T-helper 1 cell treated with Interleukin-12 subunit alpha and Interleukin-12 subunit beta and Interleukin-4 antibody, amounts not matched to agents 30 ng/mL and 1 ng/mL, for 36 hours (primary cell): ENCODE data around the gene ANTXR2. TPM values are rescaled to one million over a fixed set of nuclear protein-coding genes. Genes with fewer than 3 reads are reported as not detected.
"Not testable (repeated sequence)": the region's sequence is repeated elsewhere in the genome, so short reads cannot be mapped to it uniquely, and the experiment has no call there.

Source experiments
- intact Hi-C: fragments of 100-400 bp; cut with micrococcal nuclease; formaldehyde crosslinking; loops from one replicate; pipeline ENCODE4 v1.15.1; 2024
- total RNA-seq: library from RNA; stranded (reverse); gene quantifications from 2 replicates; pipeline ENCODE4 v1.2.3, GENCODE V29; 2022

ANTXR2 gene
- 102 and 107 TPM in 2 replicates for total RNA-seq

DNA sequence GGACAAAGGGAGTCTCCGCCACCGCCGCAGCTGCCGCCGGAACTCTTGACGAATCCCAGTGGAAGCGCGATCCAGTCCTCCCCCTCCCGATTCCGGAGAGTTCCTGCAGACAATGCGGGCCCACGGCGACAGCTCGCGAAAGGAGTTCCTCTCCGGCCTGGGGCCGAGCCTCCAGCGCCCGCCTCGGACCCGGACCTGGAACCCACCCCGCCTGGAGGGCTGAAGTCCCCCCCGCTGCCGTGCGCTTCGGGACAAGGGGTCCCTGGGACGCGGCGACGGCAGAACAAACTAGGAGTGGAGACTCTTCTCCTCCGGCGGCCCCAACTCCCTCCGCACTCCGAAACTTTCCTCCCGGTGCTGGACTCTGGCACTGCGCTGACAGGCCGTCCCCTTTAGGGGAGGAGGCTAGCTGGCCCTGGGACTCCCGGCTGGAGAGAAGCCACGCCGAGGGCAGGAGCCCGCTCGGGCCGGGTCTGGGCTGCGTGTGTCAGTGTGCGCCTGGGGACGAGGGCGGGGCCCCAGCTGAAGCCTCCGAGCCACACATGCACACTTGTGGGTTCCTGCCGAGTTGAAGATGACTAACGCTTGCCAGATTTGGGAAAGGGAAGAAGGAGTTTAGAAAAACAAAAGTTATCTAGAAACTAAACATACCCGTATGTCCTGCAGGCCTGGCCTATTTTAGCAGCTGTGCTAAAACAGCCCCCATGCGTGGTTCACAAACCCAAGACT is at the start of gene ANTXR2:
Gene ANTXR2, minus strand, starts transcription at position 486 of the 729 bp plus-strand sequence. CDS start 669 bp downstream, outside the sequence.
- intact Hi-C loops: loop anchor here (1.0 to 5.0 kb wide), 11 partner anchors 15 to 1296 kb away; partner anchors contain the start of gene BMP2K

DNA sequence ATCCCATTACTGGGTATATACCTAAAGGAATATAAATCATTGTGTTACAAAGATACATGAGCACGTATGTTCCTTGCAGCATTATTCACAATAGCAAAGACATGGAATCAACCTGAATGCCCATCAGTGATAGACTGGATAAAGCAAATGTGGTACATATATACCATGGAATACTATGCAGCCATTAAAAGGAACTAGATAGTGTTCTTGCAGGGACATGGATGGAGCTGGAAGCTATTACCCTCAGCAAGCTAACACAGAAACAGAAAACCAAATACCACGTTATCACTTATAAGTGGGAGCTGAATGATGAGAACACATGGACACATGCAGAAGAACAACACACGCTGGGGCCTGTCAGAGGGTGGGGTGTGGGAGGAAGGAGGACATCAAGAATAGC is 48.8 kb upstream of the ANTXR2 start:
- intact Hi-C loops: not testable (repeated sequence)

DNA sequence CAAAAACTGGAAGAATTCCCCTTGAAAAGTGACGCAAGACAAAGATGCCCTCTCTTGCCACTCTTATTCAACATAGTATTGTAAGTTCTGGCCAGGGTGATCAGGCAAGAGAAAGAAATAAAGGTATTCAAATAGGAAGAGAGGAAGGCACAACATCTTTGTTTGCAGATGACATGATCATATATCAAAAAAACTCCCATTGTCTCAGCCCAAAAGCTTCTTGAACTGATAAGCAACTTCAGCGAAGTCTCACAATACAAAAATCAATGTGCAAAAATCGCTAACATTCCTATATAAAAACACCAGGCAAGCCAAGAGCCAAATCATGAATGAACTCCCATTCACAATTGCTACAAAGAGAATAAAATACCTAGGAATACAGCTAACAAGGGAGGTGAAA is 46.6 kb upstream of the ANTXR2 start:
- intact Hi-C loops: not testable (repeated sequence)

DNA sequence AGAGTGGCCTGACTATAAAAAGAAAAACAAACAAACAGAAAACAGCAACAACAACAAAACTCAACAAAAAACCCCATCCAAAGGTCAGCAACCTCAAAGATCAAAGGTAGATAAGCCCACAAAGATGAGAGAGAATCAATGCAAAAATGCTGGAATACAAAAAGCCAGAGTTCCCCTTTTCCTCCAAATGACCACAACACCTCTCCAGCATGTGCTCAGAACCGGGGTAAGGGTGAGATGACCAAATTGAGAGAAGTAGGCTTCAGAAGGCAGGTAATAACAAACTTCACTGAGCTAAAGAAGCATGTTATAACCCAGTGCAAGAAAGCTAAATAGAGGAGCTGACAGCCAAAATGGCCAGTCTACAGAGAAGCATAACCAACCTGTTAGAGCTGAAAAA is 43.5 kb upstream of the ANTXR2 start:
- intact Hi-C loops: no loop called here

DNA sequence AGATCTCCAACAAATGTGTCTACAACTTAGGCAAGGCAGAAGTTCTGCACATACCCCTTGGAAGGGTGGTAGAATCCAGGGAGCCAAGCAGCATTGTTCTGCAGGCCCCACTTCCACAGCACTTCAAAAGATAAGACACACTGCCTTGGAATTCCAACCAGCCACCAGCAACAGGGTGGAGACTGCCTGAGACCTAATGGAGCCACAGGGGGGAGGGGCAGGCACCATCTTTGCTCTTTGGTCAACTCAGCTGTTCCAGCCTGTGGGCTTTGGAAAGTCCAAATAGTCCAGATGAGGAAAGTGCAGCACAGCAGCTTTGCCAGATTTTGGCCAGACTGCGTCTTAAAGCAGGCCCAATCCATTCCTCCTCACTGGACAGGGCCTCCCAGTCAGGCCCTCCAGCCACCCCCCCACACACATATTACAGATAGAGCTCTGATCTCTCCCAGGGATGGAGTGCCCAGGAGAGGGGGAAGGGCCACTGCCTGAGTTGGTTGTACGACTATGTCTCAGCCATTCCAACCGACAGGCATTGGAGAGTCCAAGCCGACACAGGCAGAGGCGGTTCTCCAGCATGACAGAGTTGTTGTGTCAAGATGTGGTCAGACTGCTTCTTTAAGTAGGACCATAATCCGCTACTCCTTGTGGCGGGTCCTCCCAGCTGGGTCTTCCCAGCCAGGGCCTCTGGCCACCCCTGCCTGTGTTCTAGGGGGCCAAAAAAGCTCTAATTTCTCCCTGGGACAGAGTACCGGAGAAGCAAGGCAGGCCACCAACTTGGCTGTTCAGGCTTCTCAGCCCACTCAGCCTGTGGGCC is 42.5 kb upstream of the ANTXR2 start:
- intact Hi-C loops: no loop called here

DNA sequence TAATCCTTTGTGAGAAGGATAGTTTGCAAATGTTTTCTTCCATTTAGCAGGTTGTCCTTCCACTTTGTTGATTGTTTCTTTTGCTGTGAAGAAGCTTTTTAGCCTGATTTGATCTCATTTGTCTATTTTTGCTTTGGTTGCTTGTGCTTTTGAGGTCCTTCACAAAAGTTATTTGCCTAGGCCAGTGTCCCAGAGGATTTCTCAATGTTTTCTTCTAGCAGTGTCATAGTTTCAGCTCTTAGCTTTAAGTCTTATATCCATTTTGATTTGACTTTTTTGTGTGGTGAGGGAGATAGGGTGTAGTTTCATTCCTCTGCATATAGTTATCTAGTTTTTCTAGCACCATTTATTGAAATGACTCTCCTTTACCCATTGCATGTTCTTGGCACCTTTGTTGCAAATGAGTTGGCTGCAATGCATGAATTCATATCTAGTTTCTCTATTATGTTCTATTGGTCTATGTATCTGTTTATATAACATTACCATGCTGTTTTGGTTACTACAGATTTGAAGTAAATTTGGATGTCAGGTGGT is 41.8 kb upstream of the ANTXR2 start:
- intact Hi-C loops: no loop called here

DNA sequence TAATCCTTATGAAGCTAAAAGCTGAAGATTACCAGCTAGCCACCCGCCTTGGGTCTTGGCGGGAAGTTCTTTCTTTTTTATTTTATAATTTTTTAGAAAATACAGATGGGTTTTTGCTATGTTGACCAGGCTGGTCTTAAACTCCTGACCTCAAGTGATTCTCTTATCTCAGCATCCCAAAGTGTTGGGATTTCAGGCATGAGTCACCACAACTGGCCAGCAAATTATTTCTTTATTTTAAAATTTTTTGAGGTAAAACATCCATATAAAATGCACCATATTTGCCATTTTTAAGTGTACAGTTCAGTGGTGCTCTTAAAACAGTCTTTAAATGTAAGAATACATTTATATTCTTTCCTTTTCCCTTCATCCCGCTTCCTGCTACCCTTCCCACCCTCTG is 40.6 kb upstream of the ANTXR2 start:
- intact Hi-C loops: no loop called here

DNA sequence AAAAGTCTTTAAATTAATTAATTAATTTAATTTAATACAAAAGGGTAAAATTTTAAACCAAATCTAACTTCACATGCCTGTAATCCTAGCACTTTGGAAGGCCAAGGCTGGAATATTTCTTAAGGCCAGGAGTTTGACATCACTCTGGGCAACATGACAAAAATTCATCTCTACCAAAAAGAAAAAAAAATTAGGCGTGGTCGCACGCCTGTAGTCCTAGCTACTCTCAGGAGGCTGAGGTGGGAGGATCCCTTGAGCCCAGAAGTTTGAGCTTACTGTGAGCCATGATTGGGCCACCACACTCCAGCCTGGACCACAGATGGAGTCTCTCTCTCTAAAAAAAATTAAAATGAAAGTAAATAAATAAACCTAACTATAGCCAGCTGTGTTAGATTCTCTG is 39.2 kb upstream of the ANTXR2 start:
- intact Hi-C loops: no loop called here

DNA sequence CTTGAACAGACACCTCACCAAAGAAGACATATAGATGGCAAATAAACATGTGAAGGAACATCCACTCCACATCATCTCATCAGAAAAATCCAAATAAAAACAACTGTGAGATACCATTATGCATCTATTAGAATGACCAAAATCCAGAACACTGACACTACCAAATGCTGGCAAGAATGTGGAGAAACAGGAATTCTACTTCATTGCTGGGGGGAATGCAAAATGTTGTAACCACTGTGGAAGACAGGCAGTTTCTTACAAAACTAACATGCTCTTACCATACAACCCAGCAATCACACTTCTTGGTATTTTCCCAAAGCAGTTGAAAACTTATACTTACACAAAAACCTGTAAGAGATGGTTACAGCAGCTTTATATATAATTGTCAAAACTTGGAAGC is 38.2 kb upstream of the ANTXR2 start:
- intact Hi-C loops: no loop called here

DNA sequence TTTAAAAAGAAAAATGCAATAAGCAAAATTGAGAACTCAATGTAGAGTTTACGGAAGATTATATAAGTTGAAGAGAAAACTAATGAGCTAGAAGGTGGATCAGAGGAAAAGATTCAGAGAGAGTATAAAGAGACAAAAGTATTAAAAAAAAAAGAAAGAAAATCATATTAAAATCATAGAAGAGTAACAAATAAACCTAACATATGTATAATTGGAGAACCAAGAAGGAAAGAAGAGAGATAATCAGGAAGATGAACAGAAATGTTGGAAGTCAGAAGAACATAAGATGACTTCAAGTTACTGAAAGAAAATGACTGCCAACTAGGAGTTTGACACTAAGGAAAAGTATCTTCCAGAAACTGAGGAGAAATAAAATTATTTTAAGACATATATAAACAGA is 34.3 kb upstream of the ANTXR2 start:
- intact Hi-C loops: no loop called here

DNA sequence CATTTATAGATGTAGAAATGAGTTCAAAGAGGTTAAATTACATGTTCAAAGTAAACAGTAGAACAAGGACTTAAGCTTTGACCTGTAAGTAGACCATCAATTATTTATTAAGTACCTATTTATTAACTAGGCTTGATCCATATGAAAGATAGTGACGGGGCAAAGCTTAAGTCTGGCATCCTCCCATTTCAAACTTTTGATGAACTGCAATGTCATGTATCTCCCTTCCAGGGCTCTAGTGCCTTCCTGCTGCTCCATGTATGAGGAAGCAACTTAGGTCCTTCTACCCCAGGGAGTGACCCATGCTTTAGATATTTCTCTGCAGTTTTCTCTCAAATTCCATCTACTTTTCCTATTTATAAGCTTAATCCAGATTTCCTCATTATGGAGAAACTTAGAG is 31.9 kb upstream of the ANTXR2 start:
- intact Hi-C loops: no loop called here

DNA sequence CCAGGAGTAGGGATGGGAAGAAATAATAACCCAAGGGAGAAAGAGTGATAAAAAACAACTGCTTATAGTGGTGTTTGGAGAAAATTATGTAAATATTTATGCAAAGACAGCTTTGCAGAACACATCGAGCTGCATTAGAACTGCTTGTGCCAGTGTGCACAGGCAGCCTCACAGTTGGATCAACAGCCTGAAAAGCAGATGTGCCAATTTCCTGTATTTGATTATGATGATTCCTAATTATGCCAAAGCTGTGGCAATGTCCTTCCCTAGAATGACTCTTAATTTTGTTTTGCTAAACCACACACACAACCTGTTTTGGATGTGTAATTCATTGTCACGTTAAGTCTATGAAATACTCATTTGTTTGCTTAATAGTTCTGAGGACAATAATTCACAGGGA is 30.6 kb upstream of the ANTXR2 start:
- intact Hi-C loops: no loop called here

DNA sequence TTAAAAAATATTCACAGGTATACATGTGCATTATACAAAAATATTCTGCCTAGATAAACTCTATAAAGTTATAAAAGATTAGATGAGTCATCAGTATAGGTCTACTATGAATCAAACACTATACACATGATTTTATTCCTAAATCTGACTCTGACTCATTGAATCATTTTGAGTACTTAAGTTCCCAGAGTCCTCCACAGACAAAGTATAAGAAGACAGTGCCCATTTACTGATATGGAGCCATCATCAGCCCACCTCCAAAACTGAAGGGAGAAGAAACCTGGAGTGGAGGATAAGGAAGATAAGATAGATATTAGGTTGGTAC is 28.7 kb upstream of the ANTXR2 start:
- intact Hi-C loops: no loop called here

DNA sequence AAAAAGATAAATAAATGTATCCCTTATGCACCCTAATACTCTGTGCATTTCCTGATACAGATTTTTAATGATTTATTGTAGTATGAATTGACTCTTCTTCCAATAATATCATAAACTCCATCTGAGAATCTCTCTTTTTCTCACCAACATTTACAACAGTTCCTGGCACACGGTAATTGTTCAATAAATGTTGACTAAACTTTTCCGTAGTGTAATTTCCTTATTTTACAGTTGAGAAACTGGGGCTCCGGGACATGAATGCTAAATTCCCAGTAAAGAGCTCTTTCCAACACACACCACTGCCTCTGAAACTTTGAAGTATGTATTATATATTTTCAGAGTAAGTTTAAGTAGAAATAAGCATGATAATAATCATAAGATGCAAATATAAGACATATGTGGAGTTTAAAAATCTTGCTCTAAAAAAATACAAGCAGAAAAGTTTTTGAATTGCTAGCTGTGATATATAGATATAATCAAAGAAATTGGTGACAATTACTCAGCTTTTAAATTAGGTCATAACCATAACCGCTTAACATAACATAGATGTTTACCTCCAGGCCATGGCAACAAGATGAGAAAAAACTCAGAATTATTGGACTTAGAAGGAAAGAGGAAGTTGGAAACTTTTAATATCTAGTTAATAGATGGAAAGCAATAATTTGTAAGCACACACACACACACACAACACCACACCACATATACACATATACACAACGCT is 28.2 kb upstream of the ANTXR2 start:
- intact Hi-C loops: no loop called here

DNA sequence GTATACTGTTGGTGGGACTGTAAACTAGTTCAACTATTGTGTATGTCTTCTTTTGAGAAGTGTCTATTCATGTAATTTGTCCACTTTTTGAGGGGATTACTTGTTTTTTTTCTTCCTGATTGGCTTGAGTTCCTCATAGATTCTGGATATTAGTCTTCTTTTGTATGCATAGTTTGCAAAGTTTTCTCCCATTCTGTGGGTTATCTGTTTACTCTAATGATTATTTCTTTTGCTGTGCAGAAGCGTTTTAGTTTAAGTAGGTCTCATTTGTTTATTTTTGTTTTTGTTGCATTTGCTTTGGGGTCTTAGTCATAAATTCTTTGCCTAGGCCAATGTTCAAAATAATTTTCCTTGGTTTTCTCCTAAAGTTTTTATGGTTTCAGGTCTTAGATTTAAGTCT is 26.6 kb upstream of the ANTXR2 start:
- intact Hi-C loops: no loop called here

DNA sequence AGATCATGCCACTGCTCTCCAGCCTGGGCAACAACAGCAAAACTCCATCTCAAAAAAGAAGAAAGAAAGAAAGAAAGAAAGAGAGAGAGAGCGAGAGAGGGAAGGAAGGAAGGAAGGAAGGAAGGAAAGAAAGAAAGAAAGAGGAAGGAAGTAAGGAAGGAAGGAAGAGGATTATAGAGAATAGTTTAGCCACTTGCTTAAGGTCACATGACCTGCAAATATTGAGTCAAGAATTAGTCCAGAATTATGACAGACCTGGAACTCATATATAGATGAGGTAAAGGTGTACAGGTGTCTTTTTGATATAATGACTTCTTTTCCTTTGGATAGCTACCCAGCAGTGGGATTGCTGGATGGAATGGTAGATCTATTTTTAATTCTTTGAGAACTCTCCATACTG is 25.6 kb upstream of the ANTXR2 start:
- intact Hi-C loops: no loop called here

DNA sequence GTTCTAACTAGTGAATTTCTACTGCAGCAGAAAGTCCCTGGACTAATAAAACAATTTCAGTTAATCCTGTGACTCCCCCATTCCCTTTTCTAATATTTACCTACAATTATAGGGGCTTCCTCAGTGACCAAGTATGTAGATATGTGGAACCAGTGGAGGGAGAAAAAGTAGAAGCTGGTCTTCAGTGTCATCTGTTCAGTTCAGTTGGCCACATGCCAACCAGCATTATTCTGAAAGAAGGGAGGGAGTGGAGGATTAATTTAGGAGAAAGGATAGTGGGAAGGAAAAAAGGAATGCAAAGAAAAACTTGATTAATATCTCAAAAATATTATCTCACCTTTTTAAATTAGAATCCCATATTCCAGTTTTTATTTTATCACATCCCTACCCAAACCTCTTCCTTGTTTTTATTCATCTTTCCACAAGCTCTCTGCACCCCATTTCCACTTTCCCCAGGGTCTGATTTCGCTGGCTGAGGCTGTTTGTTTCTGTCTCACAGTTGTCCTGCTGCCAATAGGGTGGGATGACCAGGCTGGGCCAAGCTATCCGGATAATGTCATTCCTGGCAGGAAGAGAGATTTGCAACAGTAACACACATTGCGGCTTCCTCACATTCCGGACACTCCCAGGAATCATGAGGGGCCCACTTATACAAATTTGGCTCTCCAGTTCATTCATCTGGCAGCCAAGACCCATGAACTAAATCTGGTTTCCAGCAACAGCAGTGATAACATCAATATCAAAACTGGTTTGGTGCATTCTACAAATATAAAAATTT is 24.6 kb upstream of the ANTXR2 start:
- intact Hi-C loops: no loop called here

DNA sequence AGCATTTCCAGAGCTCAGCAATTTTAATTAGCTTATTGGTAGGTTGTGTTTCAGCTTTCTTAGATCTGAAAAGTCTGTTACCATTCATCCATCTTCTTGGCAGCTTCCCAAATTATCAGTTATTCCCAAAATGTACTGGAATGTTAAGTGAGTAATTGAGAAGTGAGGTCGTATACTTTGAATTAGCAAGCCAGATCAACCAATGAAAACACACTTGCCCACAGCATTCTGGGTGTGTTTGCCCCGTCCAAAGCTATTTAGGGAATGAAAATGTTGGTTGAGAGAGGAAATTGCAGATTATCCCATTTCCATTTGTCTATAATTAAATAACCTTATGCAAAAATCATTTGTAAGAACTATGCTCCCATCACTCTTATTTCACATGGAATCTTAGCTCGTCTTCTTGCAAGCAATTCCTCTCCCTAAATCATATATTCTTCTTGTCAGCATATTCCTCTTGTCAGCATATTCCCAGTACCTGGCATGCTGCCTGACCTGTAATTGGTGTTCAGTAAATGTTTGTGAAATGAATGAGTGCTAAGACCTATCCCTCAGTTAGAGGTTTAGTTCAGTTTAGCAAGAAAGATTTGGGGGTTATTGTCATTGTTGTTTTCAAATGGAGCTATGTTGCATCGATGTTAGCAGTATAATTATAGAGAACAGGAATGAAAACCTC is 23.3 kb upstream of the ANTXR2 start:
- intact Hi-C loops: no loop called here

DNA sequence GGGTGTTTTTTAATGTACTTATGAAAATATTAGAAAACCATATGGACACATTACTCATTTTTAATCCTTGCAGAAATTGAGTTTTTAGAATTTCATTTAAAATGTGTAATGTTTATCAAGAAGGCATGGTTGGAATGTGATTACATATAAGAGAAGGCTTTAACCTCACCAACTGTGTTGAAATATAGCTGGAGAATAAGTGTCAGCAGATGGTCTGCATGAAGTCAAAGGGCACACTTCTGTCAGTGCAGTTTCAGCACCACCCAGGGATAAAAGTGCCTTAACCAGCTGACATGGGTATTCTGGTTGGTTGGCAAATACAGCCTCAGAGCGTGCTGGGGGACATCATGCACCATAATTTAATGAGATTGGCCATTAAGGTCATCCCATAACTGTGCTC is 21.2 kb upstream of the ANTXR2 start:
- intact Hi-C loops: no loop called here

DNA sequence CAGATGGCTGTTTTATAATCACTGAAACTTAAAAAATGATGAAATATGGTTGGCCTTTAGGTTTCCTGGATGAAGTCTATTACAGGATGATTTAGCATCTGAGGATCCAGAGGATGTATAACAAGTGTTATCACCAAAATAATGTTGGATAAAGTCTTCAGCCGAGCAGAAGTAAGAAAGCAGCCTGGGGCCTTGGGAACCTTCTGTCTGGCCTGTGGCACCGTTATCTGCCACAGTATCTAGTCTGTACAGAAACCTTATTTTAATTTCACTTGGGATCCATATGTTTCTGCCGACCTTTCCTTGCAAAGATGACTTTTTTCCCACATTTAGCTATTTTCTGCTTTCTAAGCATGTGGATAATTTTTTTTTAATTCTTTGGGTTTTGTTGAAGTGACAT is 20.5 kb upstream of the ANTXR2 start:
- intact Hi-C loops: no loop called here

DNA sequence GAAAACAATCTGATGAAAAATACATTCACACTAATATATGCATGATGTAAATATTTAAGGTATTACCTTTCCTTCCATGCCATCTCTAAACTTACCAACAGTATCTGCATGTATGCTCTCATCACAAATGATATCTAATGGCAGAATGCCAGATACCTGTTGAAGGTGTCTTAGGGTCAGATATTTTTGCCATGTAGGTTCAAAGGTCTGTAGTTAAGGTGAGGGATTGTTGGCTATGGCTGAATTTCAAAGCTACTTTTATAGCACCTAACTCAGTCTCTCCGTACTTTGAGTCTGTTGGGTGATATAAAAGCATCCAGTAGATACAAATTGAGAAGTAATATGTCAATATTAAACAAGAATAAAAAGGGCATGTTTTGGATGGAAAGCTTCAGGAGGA is 19.8 kb upstream of the ANTXR2 start:
- intact Hi-C loops: loop anchor here (1.0 kb wide), 1 partner anchor 32 kb away; no protein-coding TSS in a partner anchor
